Measurements from ENCODE around the gene SLC25A3. TPM values are rescaled to one million over a fixed set of nuclear protein-coding genes. Genes with fewer than 3 reads are reported as not detected.

SLC25A3 gene
- total RNA-seq, 2 donors from 2014 or later: 367 to 563 TPM

Other genes with a start within 250 kb of the SLC25A3 start
- 100 to 1,000 TPM; 268 to 285 TPM for gene TMPO, start 78.1 kb upstream of the SLC25A3 start, total RNA-seq
- gene IKBIP, start 51.1 kb downstream of the SLC25A3 start, total RNA-seq: 10 to 100 TPM; 28.6 to 36.5 TPM
- gene APAF1, start 51.6 kb downstream of the SLC25A3 start, total RNA-seq: 10 to 100 TPM; 32.7 to 36.4 TPM

Measured in activated T-helper 17 cell treated with anti-CD3 and anti-CD28 coated beads, Interleukin-2, amount 50 U/mL, for 72 hours (primary cell).